ENCODE results near the gene CEP83. TPM values are rescaled to one million over a fixed set of nuclear protein-coding genes. Genes with fewer than 3 reads are reported as not detected.

CEP83 gene
- total RNA-seq, 1 experiment from 2014 or later = 28.9 TPM

DNA sequence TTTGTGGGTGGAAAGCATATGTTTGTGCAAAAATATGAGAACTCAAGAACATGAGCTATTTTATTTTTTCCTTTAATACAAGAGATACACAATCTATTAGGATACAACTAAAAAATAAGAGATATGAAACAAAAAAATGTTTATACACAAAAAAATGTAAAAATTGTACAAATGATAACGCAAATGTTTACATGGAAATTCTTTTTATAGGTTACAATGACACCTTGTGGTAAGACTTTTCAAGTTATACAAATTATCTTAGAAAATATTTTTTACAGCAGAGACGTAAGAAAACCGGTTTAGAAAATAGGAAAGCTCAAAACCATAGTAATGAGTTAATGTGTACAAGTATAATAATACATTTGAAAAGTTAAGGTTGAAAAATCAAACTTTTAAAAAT, 25.5 kb downstream of the CEP83 start:
- Mint-ChIP-seq H3K36me3 (ENCODE audit: insufficient read depth, unreplicated experiment) (no peaks in the 10 kb centered on the region), H3K4me1 (ENCODE audit: low read depth, unreplicated experiment) (peaks cover 26% of the 10 kb centered on the region), H3K9me3 (ENCODE audit: low read depth, unreplicated experiment) (no peaks in the 10 kb centered on the region), H3K4me3 (ENCODE audit: low read depth, unreplicated experiment) (no peak overlapping the region), H3K27ac (ENCODE audit: unreplicated experiment) (no peak overlapping the region), H3K27me3 (ENCODE audit: unreplicated experiment) (no peaks in the 10 kb centered on the region)
- TF ChIP-seq CTCF (IDR thresholded peaks at IDR 0.05; ENCODE audit: unreplicated experiment) = no peak
- DNase-seq = no peak
- BruUV-seq (replicated peaks) = no TSS peak
- intact Hi-C loops (cut with micrococcal nuclease; ENCODE audit: unreplicated experiment) = loop anchor here (1.0 to 5.0 kb wide), 3 partner anchors 52 to 300 kb away; no protein-coding TSS in a partner anchor
- CTCF ChIA-PET = interaction anchor here (0.6 to 1.3 kb wide), 2 partner anchors 105 to 907 kb away, joined by 3 read pairs; no protein-coding TSS in a partner anchor

- Mint-ChIP-seq H3K4me3 (ENCODE audit: low read depth, unreplicated experiment) (no peak overlapping the region), H3K4me1 (ENCODE audit: low read depth, unreplicated experiment) (peaks cover 26% of the 10 kb centered on the region), H3K27me3 (ENCODE audit: unreplicated experiment) (no peaks in the 10 kb centered on the region), H3K27ac (ENCODE audit: unreplicated experiment) (no peak overlapping the region), H3K36me3 (ENCODE audit: insufficient read depth, unreplicated experiment) (no peaks in the 10 kb centered on the region), H3K9me3 (ENCODE audit: low read depth, unreplicated experiment) (no peaks in the 10 kb centered on the region)
- no peak for DNase-seq
- CTCF ChIA-PET = interaction anchor here (0.6 to 1.3 kb wide), 2 partner anchors 104 to 907 kb away, joined by 3 read pairs; no protein-coding TSS in a partner anchor
- TF ChIP-seq CTCF (IDR thresholded peaks at IDR 0.05; ENCODE audit: unreplicated experiment) = no peak
- intact Hi-C loops (cut with micrococcal nuclease; ENCODE audit: unreplicated experiment) = loop anchor here (1.0 to 5.0 kb wide), 3 partner anchors 51 to 299 kb away; no protein-coding TSS in a partner anchor
- no TSS peak for BruUV-seq (replicated peaks)
Observed at GRCh38 chr12:94433744-94434143, 25.9 kb downstream of the CEP83 start.

DNA sequence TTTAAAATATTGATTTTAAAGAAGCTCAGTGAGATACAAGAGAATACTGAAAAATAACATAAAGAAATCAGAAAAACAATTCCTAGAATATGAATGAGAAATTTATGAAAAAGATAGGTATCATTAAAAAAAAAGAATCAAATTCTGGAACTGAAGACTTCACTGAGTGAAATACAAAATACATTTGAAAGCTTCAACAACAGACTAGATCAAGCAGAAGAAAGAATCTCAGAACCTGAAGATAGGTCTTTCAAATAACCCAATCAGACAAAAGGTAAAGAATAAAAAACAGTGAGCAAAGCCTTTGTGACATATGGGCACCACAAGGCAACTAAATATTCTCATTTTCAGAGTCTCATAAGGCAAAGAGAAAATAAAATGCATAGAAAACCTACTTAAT, 29.4 kb downstream of the CEP83 start:
- H3K9me3 Mint-ChIP-seq (ENCODE audit: low read depth, unreplicated experiment) = no peaks in the 10 kb centered on the region
- H3K36me3 Mint-ChIP-seq (ENCODE audit: insufficient read depth, unreplicated experiment) = peaks cover 3% of the 10 kb centered on the region
- peaks cover 33% of the 10 kb centered on the region for H3K4me1 Mint-ChIP-seq (ENCODE audit: low read depth, unreplicated experiment)
- BruUV-seq (replicated peaks) = no TSS peak
- H3K4me3 Mint-ChIP-seq (ENCODE audit: low read depth, unreplicated experiment) = no peak overlapping the region
- intact Hi-C loops (cut with micrococcal nuclease; ENCODE audit: unreplicated experiment) = loop anchor here (5.0 kb wide), 1 partner anchor 48 kb away; no protein-coding TSS in a partner anchor
- no peak overlapping the region for H3K27ac Mint-ChIP-seq (ENCODE audit: unreplicated experiment)
- H3K27me3 Mint-ChIP-seq (ENCODE audit: unreplicated experiment) = no peaks in the 10 kb centered on the region
- TF ChIP-seq CTCF (IDR thresholded peaks at IDR 0.05; ENCODE audit: unreplicated experiment) = no peak
- CTCF ChIA-PET = no interaction called here
- no peak for DNase-seq

DNA sequence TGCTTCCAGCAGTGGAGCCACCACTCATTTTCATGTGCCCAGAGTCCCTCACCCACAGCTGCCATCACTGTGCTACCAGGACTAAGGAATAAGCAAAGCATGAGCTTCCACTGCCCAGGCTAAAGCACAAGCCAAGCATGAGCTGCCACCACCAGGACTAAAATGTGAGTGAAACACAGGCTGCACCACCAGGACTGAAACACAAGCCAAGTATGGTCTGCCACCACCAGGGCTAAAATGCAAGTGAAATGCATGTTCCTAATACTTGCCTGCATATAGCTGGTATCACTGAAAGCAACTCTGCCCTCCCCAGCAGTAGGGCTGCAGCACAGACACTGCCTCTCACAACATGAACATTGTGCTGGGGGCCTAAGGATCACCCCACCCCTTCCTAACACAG, 30.0 kb downstream of the CEP83 start:
- TF ChIP-seq CTCF (IDR thresholded peaks at IDR 0.05; ENCODE audit: unreplicated experiment) = no peak
- H3K27me3 Mint-ChIP-seq (ENCODE audit: unreplicated experiment) = no peaks in the 10 kb centered on the region
- peaks cover 32% of the 10 kb centered on the region for H3K4me1 Mint-ChIP-seq (ENCODE audit: low read depth, unreplicated experiment)
- H3K27ac Mint-ChIP-seq (ENCODE audit: unreplicated experiment) = no peak overlapping the region
- CTCF ChIA-PET = no interaction called here
- BruUV-seq (replicated peaks) = no TSS peak
- intact Hi-C loops (cut with micrococcal nuclease; ENCODE audit: unreplicated experiment) = loop anchor here (5.0 kb wide), 1 partner anchor 47 kb away; no protein-coding TSS in a partner anchor
- no peaks in the 10 kb centered on the region for H3K9me3 Mint-ChIP-seq (ENCODE audit: low read depth, unreplicated experiment)
- H3K36me3 Mint-ChIP-seq (ENCODE audit: insufficient read depth, unreplicated experiment) = peaks cover 3% of the 10 kb centered on the region
- DNase-seq = no peak
- no peak overlapping the region for H3K4me3 Mint-ChIP-seq (ENCODE audit: low read depth, unreplicated experiment)

Measured in Calu3 (cell line).